ENCODE data around the gene ZNF273.

GRCh38 chr7:64883113-64883905 lies 19.8 kb upstream of the ZNF273 start:
- TF ChIP-seq POLR2AphosphoS5 (IDR thresholded peaks at IDR 0.05; ENCODE audit: low read depth, low read length) (no peak), TAF1 (IDR thresholded peaks at IDR 0.05; ENCODE audit: borderline replicate concordance, insufficient read depth, low read length) (no peak), REST (IDR thresholded peaks at IDR 0.05; ENCODE audit: insufficient read depth in 1 of 2, low read depth in 2 of 2, low read length in 2 of 2) (no peak), SIN3A (IDR thresholded peaks at IDR 0.05; ENCODE audit: borderline replicate concordance, insufficient read depth, low read length) (no peak)

All from PFSK-1 (cell line).